GM20000 (cell line): Measurements from ENCODE around the gene STX1B.

Experiments
- DNase-seq: peaks from one replicate; pipeline ENCODE4 v3.0.0; 2012; ENCODE audit warnings: low spot score
- CTCF ChIP-seq: IDR thresholded peaks from 2 replicates; pipeline ENCODE4 v1.5.1; 2012; ENCODE audit warnings: mild to moderate bottlenecking, control low read depth; ENCODE audit errors: extremely low read depth, missing control alignments

Gene STX1B

GRCh38 chr16:31009120-31009519 lies 1.3 kb downstream of the STX1B start:
- no peak for DNase-seq

GRCh38 chr16:31008551-31008950 lies 1.9 kb downstream of the STX1B start:
- TF ChIP-seq CTCF = no peak
- no peak for DNase-seq

More at GRCh38 chr16:31009120-31009519, 1.3 kb downstream of the STX1B start:
- TF ChIP-seq CTCF = no peak

- DNase-seq = no peak
- TF ChIP-seq CTCF = no peak
These were observed 2.3 kb downstream of the STX1B start for GRCh38 chr16:31008149-31008548.

- no peak for DNase-seq
- no peak for TF ChIP-seq CTCF
These were observed 2.8 kb downstream of the STX1B start for GRCh38 chr16:31007684-31008083.

GRCh38 chr16:31006589-31006988 lies 3.8 kb downstream of the STX1B start:
- no peak for DNase-seq
- no peak for TF ChIP-seq CTCF

GRCh38 chr16:31006086-31006385 lies 4.4 kb downstream of the STX1B start:
- no peak for DNase-seq
- no peak for TF ChIP-seq CTCF

- TF ChIP-seq CTCF = no peak
- DNase-seq = no peak
These were observed 4.9 kb downstream of the STX1B start for GRCh38 chr16:31005350-31006085.
